HepG2 (cell line): ENCODE measurements around the gene CPPED1.

Source experiments
- AHDC1 ChIP-seq: sonication (generic); formaldehyde crosslinking; IDR thresholded peaks from 2 replicates; pipeline ENCODE4 v1.5.1; 2020; ENCODE audit warnings: mild to moderate bottlenecking, missing genetic modification reagents, borderline replicate concordance
- NFRKB ChIP-seq: fragments of 450-650 bp; IDR thresholded peaks from 2 replicates; pipeline ENCODE4 v1.6.1; 2017
- ZZZ3 ChIP-seq: sonication (generic); formaldehyde crosslinking; IDR thresholded peaks from 2 replicates; pipeline ENCODE4 v1.4.0; 2020; ENCODE audit warnings: missing genetic modification reagents, mild to moderate bottlenecking, borderline replicate concordance
- TF ChIP-seq, protein P1 (sequence below): sonication (generic); formaldehyde crosslinking; IDR thresholded peaks from 2 replicates; pipeline ENCODE4 v1.5.0; 2020; ENCODE audit warnings: mild to moderate bottlenecking, missing genetic modification reagents, moderate library complexity

- TF ChIP-seq ZZZ3 (CRISPR knock-in tag), result no peak
- no peak for TF ChIP-seq NFRKB
- TF ChIP-seq, protein P1, sequence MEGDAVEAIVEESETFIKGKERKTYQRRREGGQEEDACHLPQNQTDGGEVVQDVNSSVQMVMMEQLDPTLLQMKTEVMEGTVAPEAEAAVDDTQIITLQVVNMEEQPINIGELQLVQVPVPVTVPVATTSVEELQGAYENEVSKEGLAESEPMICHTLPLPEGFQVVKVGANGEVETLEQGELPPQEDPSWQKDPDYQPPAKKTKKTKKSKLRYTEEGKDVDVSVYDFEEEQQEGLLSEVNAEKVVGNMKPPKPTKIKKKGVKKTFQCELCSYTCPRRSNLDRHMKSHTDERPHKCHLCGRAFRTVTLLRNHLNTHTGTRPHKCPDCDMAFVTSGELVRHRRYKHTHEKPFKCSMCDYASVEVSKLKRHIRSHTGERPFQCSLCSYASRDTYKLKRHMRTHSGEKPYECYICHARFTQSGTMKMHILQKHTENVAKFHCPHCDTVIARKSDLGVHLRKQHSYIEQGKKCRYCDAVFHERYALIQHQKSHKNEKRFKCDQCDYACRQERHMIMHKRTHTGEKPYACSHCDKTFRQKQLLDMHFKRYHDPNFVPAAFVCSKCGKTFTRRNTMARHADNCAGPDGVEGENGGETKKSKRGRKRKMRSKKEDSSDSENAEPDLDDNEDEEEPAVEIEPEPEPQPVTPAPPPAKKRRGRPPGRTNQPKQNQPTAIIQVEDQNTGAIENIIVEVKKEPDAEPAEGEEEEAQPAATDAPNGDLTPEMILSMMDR (CRISPR knock-in tag), result no peak
- no peak for TF ChIP-seq AHDC1 (CRISPR knock-in tag)
These were observed 34.1 kb upstream of the CPPED1 start for GRCh38 chr16:12837756-12838155.
